GM12801 (cell line): ENCODE results near the gene GNAL.

Experiments used
- CTCF ChIP-seq: IDR thresholded peaks from one replicate; pipeline ENCODE4 v1.5.1; 2011; ENCODE audit warnings: control low read depth; ENCODE audit not compliant: insufficient read length; ENCODE audit errors: extremely low read depth

The GNAL gene

GRCh38 chr18:11714244-11714918 lies 25.3 kb downstream of the GNAL start:
- no peak for TF ChIP-seq CTCF

- TF ChIP-seq CTCF: no peak
Observed at GRCh38 chr18:11719050-11719449, 30.0 kb downstream of the GNAL start.

GRCh38 chr18:11719621-11720020 lies 30.6 kb downstream of the GNAL start:
- TF ChIP-seq CTCF: no peak

- TF ChIP-seq CTCF: no peak
Observed at GRCh38 chr18:11721720-11722119, 32.7 kb downstream of the GNAL start.

- TF ChIP-seq CTCF: no peak
Observed at GRCh38 chr18:11724781-11725180, 35.7 kb downstream of the GNAL start.

GRCh38 chr18:11726556-11726955 lies 37.5 kb downstream of the GNAL start:
- no peak for TF ChIP-seq CTCF

GRCh38 chr18:11728249-11728648 lies 39.2 kb downstream of the GNAL start:
- no peak for TF ChIP-seq CTCF
